ENCODE measurements around the gene WASHC4.

Gene WASHC4

GRCh38 chr12:105214670-105215375, 107.3 kb downstream of the WASHC4 start:
- no peak for TF ChIP-seq CTCF (IDR thresholded peaks at IDR 0.05; ENCODE audit: control insufficient read depth, extremely low read depth, insufficient read depth)
- peak overlapping the region; percentile 42 for H3K4me3 ChIP-seq (ENCODE audit: low read depth, low read length)
- peak; percentile 98 for DNase-seq (ENCODE audit: low read depth)

- DNase-seq (ENCODE audit: low read depth): no peak
- no peak overlapping the region for H3K4me3 ChIP-seq (ENCODE audit: low read depth, low read length)
- TF ChIP-seq CTCF (IDR thresholded peaks at IDR 0.05; ENCODE audit: control insufficient read depth, extremely low read depth, insufficient read depth): no peak
Observed at GRCh38 chr12:105218434-105218833, 110.9 kb downstream of the WASHC4 start.

Measured in LNCaP clone FGC (cell line).